Brain microvascular endothelial cell (primary cell): ENCODE data around the gene CPAMD8.

ENCODE experiments used
- DNase-seq: peaks from one replicate; pipeline ENCODE4 v3.0.0-alpha.2; 2020
- H3K27ac ChIP-seq: fragments of 250-450 bp; sonication (Bioruptor Pico); 2 replicates; pipeline ENCODE4 v1.5.1; 2020; ENCODE audit warnings: mild to moderate bottlenecking, moderate library complexity
- H3K27me3 ChIP-seq: fragments of 250-450 bp; sonication (Bioruptor Pico); replicated peaks from 2 replicates; pipeline ENCODE4 v1.5.1; 2020; ENCODE audit warnings: mild to moderate bottlenecking
- H3K36me3 ChIP-seq: fragments of 250-450 bp; sonication (Bioruptor Pico); replicated peaks from 2 replicates; pipeline ENCODE4 v1.5.1; 2020; ENCODE audit warnings: mild to moderate bottlenecking
- H3K4me3 ChIP-seq: 2 replicates; pipeline ENCODE4 v1.5.1; 2011; ENCODE audit warnings: low read depth, mild to moderate bottlenecking, control low read depth, low read length, moderate library complexity
- CTCF ChIP-seq: IDR thresholded peaks from 2 replicates; pipeline ENCODE4 v1.5.1; 2011; ENCODE audit warnings: low read depth, mild to moderate bottlenecking, moderate library complexity, low read length, control low read depth, inconsistent platforms; ENCODE audit errors: missing control alignments
- in situ Hi-C: cut with HindIII; loops from 2 replicates; pipeline ENCODE4 v1.10.0; 2017; ENCODE audit warnings: low sequenced_read_pairs, low pct_ligation_motif_present

Gene CPAMD8

DNA sequence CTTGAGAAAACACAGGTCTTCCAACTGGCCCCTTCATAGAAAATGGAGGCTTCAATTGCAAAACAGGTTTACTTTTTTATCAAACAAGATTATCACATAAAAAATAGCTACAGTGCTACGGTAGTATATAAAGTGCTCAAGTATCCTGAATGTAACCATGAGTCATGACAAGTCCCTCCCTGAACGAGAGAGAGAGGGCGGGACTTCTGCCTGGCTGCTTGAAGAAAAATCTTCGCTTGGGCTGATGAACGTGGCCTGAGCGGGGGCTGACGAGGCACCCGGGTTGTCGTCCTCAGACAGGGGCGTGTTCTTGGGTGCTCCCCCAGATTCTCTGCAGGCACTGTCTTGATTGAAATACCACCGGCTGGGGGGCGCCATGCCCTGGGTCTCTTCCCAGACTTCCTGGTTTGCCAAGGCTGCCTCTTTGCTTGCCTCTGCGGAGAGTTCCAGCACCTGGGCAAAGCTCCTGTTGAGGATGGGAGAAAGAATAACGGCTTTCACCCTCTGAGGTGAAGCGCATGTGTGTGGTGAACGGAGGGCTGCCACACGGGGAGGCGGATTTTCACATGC, 23.2 kb upstream of the CPAMD8 start:
- Histone ChIP-seq H3K27me3 (no peaks in the 10 kb centered on the region), H3K27ac (no peak overlapping the region), H3K4me3 (no peak overlapping the region), H3K36me3 (peaks cover 3% of the 10 kb centered on the region)
- in situ Hi-C loops: no loop called here
- TF ChIP-seq CTCF: no peak
- DNase-seq: peak; percentile 52

GRCh38 chr19:17048885-17049453, 22.4 kb upstream of the CPAMD8 start:
- Histone ChIP-seq H3K4me3 (no peak overlapping the region), H3K27me3 (no peaks in the 10 kb centered on the region), H3K36me3 (peaks cover 3% of the 10 kb centered on the region), H3K27ac (no peak overlapping the region)
- in situ Hi-C loops: no loop called here
- DNase-seq: no peak
- TF ChIP-seq CTCF: no peak

DNA sequence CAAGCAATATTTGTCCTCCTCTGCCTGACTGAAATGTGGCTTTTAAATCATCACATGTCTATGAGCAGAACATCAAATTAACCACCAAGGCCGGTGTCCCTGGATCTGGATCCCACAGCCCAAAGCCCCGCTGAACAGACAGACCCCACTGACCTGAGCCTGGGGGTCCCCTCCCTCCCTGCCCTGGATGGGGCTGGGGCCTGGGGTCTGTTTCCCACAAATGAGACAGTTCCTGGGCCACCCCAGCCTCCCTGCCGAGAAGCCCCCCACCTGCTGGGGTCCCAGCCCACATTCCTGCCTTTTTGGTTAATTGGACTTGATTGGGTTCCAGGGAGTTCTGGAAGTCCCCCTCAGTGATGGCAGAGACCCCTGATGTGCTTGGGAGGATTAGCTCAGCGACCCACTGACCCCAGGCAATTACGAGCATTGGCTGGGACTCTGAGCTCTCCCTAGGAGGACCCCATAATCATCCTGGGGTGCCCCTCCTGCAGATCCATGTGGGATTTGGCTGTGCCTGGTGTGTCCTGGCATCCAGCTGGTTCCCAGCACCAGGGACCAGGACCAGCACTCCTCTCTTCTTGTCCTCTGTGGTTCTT, 19.4 kb upstream of the CPAMD8 start:
- TF ChIP-seq CTCF: no peak
- Histone ChIP-seq H3K27me3 (no peaks in the 10 kb centered on the region), H3K4me3 (no peak overlapping the region), H3K36me3 (no peaks in the 10 kb centered on the region), H3K27ac (no peak overlapping the region)
- DNase-seq: no peak
- in situ Hi-C loops: no loop called here

- H3K27ac ChIP-seq: no peak overlapping the region
- in situ Hi-C loops: no loop called here
- no peak for DNase-seq
Measured at GRCh38 chr19:17043744-17044143, 17.1 kb upstream of the CPAMD8 start.

GRCh38 chr19:17041976-17042375, 15.4 kb upstream of the CPAMD8 start:
- Histone ChIP-seq H3K27ac (no peak overlapping the region), H3K36me3 (no peaks in the 10 kb centered on the region), H3K27me3 (no peaks in the 10 kb centered on the region), H3K4me3 (no peak overlapping the region)
- TF ChIP-seq CTCF: no peak
- DNase-seq: no peak
- in situ Hi-C loops: no loop called here

More at GRCh38 chr19:17043744-17044143, 17.1 kb upstream of the CPAMD8 start:
- Histone ChIP-seq H3K4me3 (no peak overlapping the region), H3K27me3 (no peaks in the 10 kb centered on the region), H3K36me3 (no peaks in the 10 kb centered on the region)
- no peak for TF ChIP-seq CTCF

- H3K36me3 ChIP-seq: no peaks in the 10 kb centered on the region
Measured at GRCh38 chr19:17037966-17038500, 11.4 kb upstream of the CPAMD8 start.

More at GRCh38 chr19:17037966-17038500, 11.4 kb upstream of the CPAMD8 start:
- Histone ChIP-seq H3K27me3 (no peaks in the 10 kb centered on the region), H3K4me3 (no peak overlapping the region), H3K27ac (no peak overlapping the region)
- in situ Hi-C loops: no loop called here
- no peak for DNase-seq
- no peak for TF ChIP-seq CTCF
